NB4 (cell line): ENCODE measurements around the gene LURAP1L.

ENCODE experiments used
- CTCF ChIP-seq: IDR thresholded peaks from one replicate; pipeline ENCODE4 v1.5.1; 2012; ENCODE audit warnings: low read depth, low read length
- POLR2A ChIP-seq: IDR thresholded peaks from 2 replicates; pipeline ENCODE4 v1.6.1; 2011; ENCODE audit warnings: mild to moderate bottlenecking; ENCODE audit not compliant: insufficient read length; ENCODE audit errors: extremely low read depth
- TF ChIP-seq, protein P1 (sequence below): IDR thresholded peaks from 2 replicates; pipeline ENCODE4 v1.6.1; 2011; ENCODE audit warnings: low read depth, low read length

- TF ChIP-seq POLR2A (no peak), CTCF (no peak)
- TF ChIP-seq, protein P1, sequence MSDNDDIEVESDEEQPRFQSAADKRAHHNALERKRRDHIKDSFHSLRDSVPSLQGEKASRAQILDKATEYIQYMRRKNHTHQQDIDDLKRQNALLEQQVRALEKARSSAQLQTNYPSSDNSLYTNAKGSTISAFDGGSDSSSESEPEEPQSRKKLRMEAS, result no peak
Measured at GRCh38 chr9:12781226-12781733, 6.5 kb downstream of the LURAP1L start.
